GM06990 (cell line): ENCODE measurements around the gene SLC32A1.

Source experiments
- DNase-seq: peaks from one replicate; pipeline ENCODE4 v3.0.0-alpha.2; 2011; ENCODE audit not compliant: insufficient read length; ENCODE audit errors: extremely low read depth
- H3K27me3 ChIP-seq: replicated peaks from 2 replicates; pipeline ENCODE4 v1.6.0; 2011; ENCODE audit warnings: low read length; ENCODE audit not compliant: control insufficient read depth, insufficient read depth
- H3K36me3 ChIP-seq: 2 replicates; pipeline ENCODE4 v1.5.1; 2011; ENCODE audit warnings: low read length; ENCODE audit not compliant: control insufficient read depth, insufficient read depth
- H3K4me3 ChIP-seq: replicated peaks from 2 replicates; pipeline ENCODE4 v1.5.1; 2011; ENCODE audit warnings: low read depth, mild to moderate bottlenecking, control low read depth, low read length
- TF ChIP-seq, protein P1 (sequence below): IDR thresholded peaks from 2 replicates; pipeline ENCODE4 v1.5.1; 2011; ENCODE audit warnings: low read length, control low read depth, mild to moderate bottlenecking, inconsistent platforms; ENCODE audit not compliant: insufficient read depth, poor library complexity, severe bottlenecking

Gene SLC32A1

GRCh38 chr20:38700926-38701325 is 23.4 kb upstream of the SLC32A1 start:
- Histone ChIP-seq H3K4me3 (no peak overlapping the region), H3K27me3 (peaks cover 1% of the 10 kb centered on the region), H3K36me3 (no peaks in the 10 kb centered on the region)
- DNase-seq: no peak
- TF ChIP-seq, protein P1, sequence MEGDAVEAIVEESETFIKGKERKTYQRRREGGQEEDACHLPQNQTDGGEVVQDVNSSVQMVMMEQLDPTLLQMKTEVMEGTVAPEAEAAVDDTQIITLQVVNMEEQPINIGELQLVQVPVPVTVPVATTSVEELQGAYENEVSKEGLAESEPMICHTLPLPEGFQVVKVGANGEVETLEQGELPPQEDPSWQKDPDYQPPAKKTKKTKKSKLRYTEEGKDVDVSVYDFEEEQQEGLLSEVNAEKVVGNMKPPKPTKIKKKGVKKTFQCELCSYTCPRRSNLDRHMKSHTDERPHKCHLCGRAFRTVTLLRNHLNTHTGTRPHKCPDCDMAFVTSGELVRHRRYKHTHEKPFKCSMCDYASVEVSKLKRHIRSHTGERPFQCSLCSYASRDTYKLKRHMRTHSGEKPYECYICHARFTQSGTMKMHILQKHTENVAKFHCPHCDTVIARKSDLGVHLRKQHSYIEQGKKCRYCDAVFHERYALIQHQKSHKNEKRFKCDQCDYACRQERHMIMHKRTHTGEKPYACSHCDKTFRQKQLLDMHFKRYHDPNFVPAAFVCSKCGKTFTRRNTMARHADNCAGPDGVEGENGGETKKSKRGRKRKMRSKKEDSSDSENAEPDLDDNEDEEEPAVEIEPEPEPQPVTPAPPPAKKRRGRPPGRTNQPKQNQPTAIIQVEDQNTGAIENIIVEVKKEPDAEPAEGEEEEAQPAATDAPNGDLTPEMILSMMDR: no peak

- H3K27me3 ChIP-seq: peaks cover 1% of the 10 kb centered on the region
Observed at GRCh38 chr20:38703526-38703925, 20.8 kb upstream of the SLC32A1 start.

DNA sequence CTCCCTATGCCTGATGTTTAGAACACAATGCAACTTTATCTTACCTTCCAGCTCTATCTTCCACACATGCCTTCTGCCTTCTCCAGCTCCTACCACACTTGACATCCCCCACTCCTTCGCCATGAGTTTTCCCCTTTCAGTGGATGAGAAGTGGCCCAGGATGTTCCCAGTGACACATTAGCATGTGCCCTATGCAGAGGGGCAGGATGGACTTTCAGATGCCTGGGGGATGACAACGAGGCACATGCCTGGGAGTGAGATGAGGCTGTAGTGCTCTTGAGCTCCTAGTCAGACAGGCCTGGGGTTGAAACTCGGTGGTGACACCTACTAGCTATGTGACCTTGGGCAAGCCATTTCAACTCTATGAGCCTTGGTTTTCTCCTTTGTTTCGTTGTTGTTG is 20.1 kb upstream of the SLC32A1 start:
- Histone ChIP-seq H3K27me3 (peaks cover 1% of the 10 kb centered on the region), H3K36me3 (no peaks in the 10 kb centered on the region), H3K4me3 (no peak overlapping the region)
- TF ChIP-seq, protein P1: no peak
- no peak for DNase-seq

More at GRCh38 chr20:38703526-38703925, 20.8 kb upstream of the SLC32A1 start:
- TF ChIP-seq, protein P1: no peak
- no peak for DNase-seq
- no peaks in the 10 kb centered on the region for H3K36me3 ChIP-seq
- no peak overlapping the region for H3K4me3 ChIP-seq

DNA sequence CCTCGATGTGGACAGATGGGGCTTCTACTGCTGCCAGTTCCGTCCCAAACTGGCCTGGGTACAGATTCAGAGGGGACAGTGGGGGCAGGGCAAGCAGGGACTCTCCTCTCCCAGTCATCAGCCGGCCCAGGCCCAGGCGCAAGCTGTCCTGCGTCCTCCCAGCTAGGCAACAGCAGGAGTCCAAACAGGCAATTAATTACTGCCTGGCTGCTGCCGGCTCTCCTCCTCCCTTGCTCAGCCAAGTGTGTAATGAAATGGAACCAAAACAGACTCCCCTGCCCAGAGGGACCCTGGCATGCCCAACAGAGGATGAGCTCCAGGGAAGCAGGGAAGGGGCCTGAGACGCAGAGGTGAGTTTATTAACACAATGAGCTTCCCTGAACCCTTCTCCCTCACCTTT is 17.8 kb upstream of the SLC32A1 start:
- H3K27me3 ChIP-seq: no peaks in the 10 kb centered on the region; the same call in none of the 2 replicates
- no peak overlapping the region for H3K4me3 ChIP-seq
- no peak for DNase-seq
- TF ChIP-seq, protein P1: no peak
- H3K36me3 ChIP-seq: no peaks in the 10 kb centered on the region

- no peaks in the 10 kb centered on the region for H3K36me3 ChIP-seq
- TF ChIP-seq, protein P1: no peak
- no peak for DNase-seq
- peaks cover 3% of the 10 kb centered on the region; the same call in 1 of the 2 replicates for H3K27me3 ChIP-seq
- H3K4me3 ChIP-seq: no peak overlapping the region
Observed at GRCh38 chr20:38714308-38714707, 10.0 kb upstream of the SLC32A1 start.

DNA sequence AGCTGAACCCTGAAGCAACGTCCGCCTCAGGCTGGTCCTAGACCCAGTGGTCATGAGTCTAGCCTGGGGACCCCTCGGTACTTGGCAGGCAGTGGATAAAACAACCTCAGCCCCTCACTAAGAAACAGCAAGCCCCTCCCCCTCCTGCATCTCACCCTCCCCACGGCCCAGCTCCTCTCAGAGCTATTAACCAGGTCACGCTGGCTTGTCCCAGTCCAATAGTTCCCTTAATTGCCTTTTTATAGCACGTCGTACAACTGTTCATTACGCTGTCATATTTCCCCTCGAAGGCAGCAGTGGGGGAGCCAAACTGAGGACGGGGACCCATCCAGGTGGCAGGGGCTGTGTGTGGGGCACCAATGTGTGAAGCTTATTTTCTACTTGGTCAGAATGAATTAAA is 8.6 kb upstream of the SLC32A1 start:
- Histone ChIP-seq H3K36me3 (no peaks in the 10 kb centered on the region), H3K27me3 (peaks cover 3% of the 10 kb centered on the region; the same call in 1 of the 2 replicates), H3K4me3 (no peak overlapping the region)
- DNase-seq: no peak
- TF ChIP-seq, protein P1: no peak
